HEK293 (cell line): ENCODE results near the gene HLA-DPB1.
A peak's percentile ranks its signal among the peaks of the same experiment; 100 is the strongest.

Experiments
- CTCF ChIA-PET: fragments of 350-600 bp; formaldehyde crosslinking; extraction: SDS; loops from one replicate; lab custom pipeline; 2021; ENCODE audit warnings: antibody characterized with exemption; lab: Yijun Ruan, JAX
- POLR2A ChIA-PET: fragments of 300-600 bp; formaldehyde crosslinking; extraction: SDS; loops from one replicate; lab custom pipeline; 2020; ENCODE audit warnings: antibody characterized with exemption, inconsistent platforms; lab: Yijun Ruan, JAX
- H3K27ac ChIP-seq: fragments of 200-500 bp; sonication (Bioruptor generic); 2 replicates; pipeline ENCODE4 v1.5.1; 2014; ENCODE audit warnings: low read depth, low read length, control low read depth, inconsistent platforms; ENCODE audit errors: extremely low read depth
- H3K36me3 ChIP-seq, 2 experiments: fragments of 200-500 bp in 1 of 2; sonication (Bioruptor generic) in 1 of 2; 1 replicate in 1 of 2; 2 replicates in 1 of 2; pipeline ENCODE4 v1.5.1; 2014 to 2017; ENCODE audit warnings: inconsistent platforms in 2 of 2, low read length in 2 of 2; ENCODE audit not compliant: control insufficient read depth in 2 of 2, insufficient read depth in 1 of 2
- H3K4me1 ChIP-seq: fragments of 200-500 bp; sonication (Bioruptor generic); 2 replicates; pipeline ENCODE4 v1.5.1; 2014; ENCODE audit warnings: mild to moderate bottlenecking, low read length, inconsistent platforms; ENCODE audit not compliant: control insufficient read depth, insufficient read depth
- H3K4me3 ChIP-seq: 2 replicates; pipeline ENCODE4 v1.5.1; 2011; ENCODE audit warnings: low read depth, mild to moderate bottlenecking, control low read depth, low read length, moderate library complexity
- H3K9me3 ChIP-seq: fragments of 200-500 bp; sonication (Bioruptor generic); 2 replicates; pipeline ENCODE4 v1.5.1; 2014; ENCODE audit warnings: low read depth, low read length, inconsistent platforms; ENCODE audit not compliant: control insufficient read depth, insufficient read depth
- GLIS1 ChIP-seq: fragments of 450-650 bp; formaldehyde crosslinking; IDR thresholded peaks from 2 replicates; pipeline ENCODE4 v1.5.1; 2016; ENCODE audit warnings: missing biosample characterization, missing genetic modification characterization
- GLIS2 ChIP-seq: fragments of 450-650 bp; formaldehyde crosslinking; IDR thresholded peaks from 2 replicates; pipeline ENCODE4 v1.5.1; 2016; ENCODE audit warnings: missing biosample characterization, missing genetic modification characterization
- KLF8 ChIP-seq: fragments of 450-650 bp; formaldehyde crosslinking; IDR thresholded peaks from 2 replicates; pipeline ENCODE4 v1.5.1; 2016; ENCODE audit warnings: missing biosample characterization, missing genetic modification characterization
- SETDB1 ChIP-seq: IDR thresholded peaks from one replicate; pipeline ENCODE4 v1.6.1; 2017; ENCODE audit warnings: mild to moderate bottlenecking, low read length, moderate library complexity, mixed read lengths; ENCODE audit not compliant: insufficient read length
- SP7 ChIP-seq: fragments of 450-650 bp; formaldehyde crosslinking; IDR thresholded peaks from 2 replicates; pipeline ENCODE4 v1.5.1; 2016; ENCODE audit warnings: missing biosample characterization, missing genetic modification characterization
- ZBTB17 ChIP-seq: fragments of 450-650 bp; formaldehyde crosslinking; IDR thresholded peaks from 2 replicates; pipeline ENCODE4 v1.5.1; 2016; ENCODE audit warnings: missing biosample characterization, missing genetic modification characterization
- ZNF157 ChIP-seq: fragments of 450-650 bp; formaldehyde crosslinking; IDR thresholded peaks from 2 replicates; pipeline ENCODE4 v1.5.1; 2016; ENCODE audit warnings: missing biosample characterization, missing genetic modification characterization
- ZNF184 ChIP-seq: fragments of 450-650 bp; IDR thresholded peaks from 2 replicates; pipeline ENCODE4 v1.5.1; 2018; ENCODE audit warnings: missing biosample characterization, mild to moderate bottlenecking, missing genetic modification characterization
- ZNF24 ChIP-seq: fragments of 450-650 bp; formaldehyde crosslinking; IDR thresholded peaks from 2 replicates; pipeline ENCODE4 v1.5.1; 2016; ENCODE audit warnings: missing biosample characterization, missing genetic modification characterization
- ZNF280D ChIP-seq: fragments of 450-650 bp; formaldehyde crosslinking; IDR thresholded peaks from 2 replicates; pipeline ENCODE4 v1.5.1; 2016; ENCODE audit warnings: missing biosample characterization, missing genetic modification characterization
- ZNF391 ChIP-seq: fragments of 450-650 bp; formaldehyde crosslinking; IDR thresholded peaks from 2 replicates; pipeline ENCODE4 v1.5.1; 2016; ENCODE audit warnings: low read depth, missing biosample characterization, missing genetic modification characterization, borderline replicate concordance
- ZNF394 ChIP-seq: fragments of 450-650 bp; formaldehyde crosslinking; IDR thresholded peaks from 2 replicates; pipeline ENCODE4 v1.5.1; 2016; ENCODE audit warnings: missing biosample characterization, missing genetic modification characterization, mild to moderate bottlenecking, moderate library complexity, borderline replicate concordance
- ZNF510 ChIP-seq: fragments of 450-650 bp; formaldehyde crosslinking; IDR thresholded peaks from 2 replicates; pipeline ENCODE4 v1.5.1; 2018; ENCODE audit warnings: mild to moderate bottlenecking, missing genetic modification characterization, missing biosample characterization; ENCODE audit not compliant: insufficient replicate concordance
- ZNF518A ChIP-seq: fragments of 450-650 bp; formaldehyde crosslinking; conservative IDR thresholded peaks from 2 replicates; pipeline ENCODE4 v1.5.1; 2016; ENCODE audit warnings: low read depth, missing biosample characterization, missing genetic modification characterization
- ZNF521 ChIP-seq: fragments of 450-650 bp; formaldehyde crosslinking; IDR thresholded peaks from 2 replicates; pipeline ENCODE4 v1.5.1; 2017; ENCODE audit warnings: missing biosample characterization, mild to moderate bottlenecking, missing genetic modification characterization
- ZNF596 ChIP-seq: fragments of 450-650 bp; IDR thresholded peaks from 2 replicates; pipeline ENCODE4 v1.5.0; 2018; ENCODE audit warnings: missing biosample characterization, mild to moderate bottlenecking, missing genetic modification characterization, moderate library complexity
- ZNF610 ChIP-seq: fragments of 450-650 bp; formaldehyde crosslinking; IDR thresholded peaks from 2 replicates; pipeline ENCODE4 v1.5.1; 2016; ENCODE audit warnings: missing biosample characterization, missing genetic modification characterization, borderline replicate concordance
- ZNF626 ChIP-seq: fragments of 450-650 bp; sonication (Bioruptor Pico); formaldehyde crosslinking; IDR thresholded peaks from 2 replicates; pipeline ENCODE4 v1.5.1; 2018; ENCODE audit warnings: missing biosample characterization, missing genetic modification characterization, inconsistent platforms
- ZNF707 ChIP-seq: fragments of 450-650 bp; formaldehyde crosslinking; IDR thresholded peaks from 2 replicates; pipeline ENCODE4 v1.5.1; 2016; ENCODE audit warnings: missing biosample characterization, missing genetic modification characterization
- ZSCAN16 ChIP-seq: fragments of 450-650 bp; formaldehyde crosslinking; IDR thresholded peaks from 2 replicates; pipeline ENCODE4 v1.5.1; 2016; ENCODE audit warnings: missing biosample characterization, missing genetic modification characterization
- ZSCAN30 ChIP-seq: fragments of 450-650 bp; IDR thresholded peaks from 2 replicates; pipeline ENCODE4 v1.5.1; 2018; ENCODE audit warnings: missing biosample characterization, mild to moderate bottlenecking, missing genetic modification characterization, moderate library complexity
- ZSCAN5A ChIP-seq: fragments of 450-650 bp; formaldehyde crosslinking; IDR thresholded peaks from 2 replicates; pipeline ENCODE4 v1.5.1; 2016; ENCODE audit warnings: missing biosample characterization, missing genetic modification characterization
- ZXDB ChIP-seq: fragments of 450-650 bp; formaldehyde crosslinking; IDR thresholded peaks from 2 replicates; pipeline ENCODE4 v1.5.1; 2016; ENCODE audit warnings: missing biosample characterization, missing genetic modification characterization
- TF ChIP-seq, protein P1 (sequence below): fragments of 450-650 bp; formaldehyde crosslinking; IDR thresholded peaks from 2 replicates; pipeline ENCODE4 v1.5.1; 2017; ENCODE audit warnings: missing biosample characterization, missing genetic modification characterization

The HLA-DPB1 gene

DNA sequence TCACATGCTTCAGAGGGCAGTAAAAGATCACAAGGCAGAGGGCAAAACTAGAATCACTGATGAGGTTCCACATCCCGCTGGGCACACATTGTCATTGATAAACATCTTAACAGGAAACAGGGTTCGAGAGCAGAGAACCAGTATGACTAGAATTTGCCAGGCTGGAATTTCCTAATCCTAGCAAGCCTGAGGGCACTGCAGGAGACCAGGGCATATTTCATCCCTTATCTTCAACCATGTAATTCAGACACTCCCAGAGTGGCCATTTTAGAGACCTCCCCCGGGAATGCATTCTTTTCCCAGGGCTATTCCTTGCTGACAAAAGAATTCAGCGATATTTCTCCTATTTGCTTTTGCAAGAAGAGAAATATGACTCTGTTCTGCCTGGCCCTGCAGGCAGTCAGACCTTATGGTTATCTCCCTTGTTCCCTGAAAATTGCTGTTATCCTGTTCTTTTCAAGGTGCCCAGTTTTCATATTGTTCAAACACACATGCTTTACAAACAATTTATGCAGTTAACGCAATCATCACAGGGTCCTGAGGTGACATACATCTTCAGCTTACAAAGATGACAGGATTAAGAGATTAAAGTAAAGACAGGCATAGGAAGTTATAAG is 25.4 kb downstream of the HLA-DPB1 start (continued):
- peak; percentile 60 for TF ChIP-seq ZNF518A (tag by site-specific recombination)
- peak; percentile 86; the same call in 1 of the 2 replicates for TF ChIP-seq ZNF184 (tag by site-specific recombination)
- TF ChIP-seq ZNF394, result 0 out of 2 replicates have a peak, but pooled peaks have one; percentile 12
- TF ChIP-seq GLIS1, result peak; percentile 51
- 0 out of 2 replicates have a peak, but pooled peaks have one; percentile 25 for TF ChIP-seq ZXDB (tag by site-specific recombination)
- 0 out of 2 replicates have a peak, but pooled peaks have one; percentile 18 for TF ChIP-seq ZBTB17 (tag by site-specific recombination)
- peak; percentile 64; the same call in 1 of the 2 replicates for TF ChIP-seq ZNF610
- TF ChIP-seq SP7, result 0 out of 2 replicates have a peak, but pooled peaks have one; percentile 29
- peak; percentile 39; the same call in 1 of the 2 replicates for TF ChIP-seq KLF8 (tag by site-specific recombination)
- TF ChIP-seq ZNF626 (tag by site-specific recombination), result peak; percentile 97
- peak; percentile 98 for TF ChIP-seq SETDB1
- TF ChIP-seq ZNF510 (tag by site-specific recombination), result peak; percentile 95
- TF ChIP-seq ZNF280D (tag by site-specific recombination), result peak; percentile 97
- TF ChIP-seq ZSCAN30, result 0 out of 2 replicates have a peak, but pooled peaks have one; percentile 59
- TF ChIP-seq, all 188 proteins: peak for 19; not testable (repeated sequence) for 169

DNA sequence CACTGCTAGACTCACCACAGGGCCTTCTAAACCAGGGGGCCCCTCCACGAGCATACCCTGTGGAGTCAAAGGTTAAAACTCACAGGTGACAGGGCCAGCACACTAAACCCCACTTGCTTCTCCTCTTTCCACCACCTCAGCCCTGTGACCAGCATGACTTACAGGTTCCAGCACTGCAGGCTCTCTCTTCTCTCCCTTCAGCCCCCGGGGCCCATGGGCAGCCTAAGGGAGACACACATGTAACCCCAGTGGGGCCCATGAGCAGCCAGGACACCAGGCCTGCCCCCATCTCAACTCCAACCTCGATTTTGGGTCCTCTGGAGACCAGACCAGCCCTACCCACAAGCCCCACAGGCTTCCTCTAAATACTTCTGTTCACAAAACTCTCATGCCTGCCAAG is 28.0 kb downstream of the HLA-DPB1 start:
- TF ChIP-seq ZNF707 (no peak), ZSCAN5A (tag by site-specific recombination) (no peak), ZNF24 (tag by site-specific recombination) (no peak), ZSCAN16 (tag by site-specific recombination) (no peak), GLIS2 (tag by site-specific recombination) (no peak), ZNF596 (tag by site-specific recombination) (no peak), ZNF184 (tag by site-specific recombination) (no peak), ZNF391 (no peak), ZNF610 (no peak), ZNF157 (tag by site-specific recombination) (no peak), ZNF521 (tag by site-specific recombination) (no peak)
- TF ChIP-seq, protein P1, sequence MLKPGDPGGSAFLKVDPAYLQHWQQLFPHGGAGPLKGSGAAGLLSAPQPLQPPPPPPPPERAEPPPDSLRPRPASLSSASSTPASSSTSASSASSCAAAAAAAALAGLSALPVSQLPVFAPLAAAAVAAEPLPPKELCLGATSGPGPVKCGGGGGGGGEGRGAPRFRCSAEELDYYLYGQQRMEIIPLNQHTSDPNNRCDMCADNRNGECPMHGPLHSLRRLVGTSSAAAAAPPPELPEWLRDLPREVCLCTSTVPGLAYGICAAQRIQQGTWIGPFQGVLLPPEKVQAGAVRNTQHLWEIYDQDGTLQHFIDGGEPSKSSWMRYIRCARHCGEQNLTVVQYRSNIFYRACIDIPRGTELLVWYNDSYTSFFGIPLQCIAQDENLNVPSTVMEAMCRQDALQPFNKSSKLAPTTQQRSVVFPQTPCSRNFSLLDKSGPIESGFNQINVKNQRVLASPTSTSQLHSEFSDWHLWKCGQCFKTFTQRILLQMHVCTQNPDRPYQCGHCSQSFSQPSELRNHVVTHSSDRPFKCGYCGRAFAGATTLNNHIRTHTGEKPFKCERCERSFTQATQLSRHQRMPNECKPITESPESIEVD (tag by site-specific recombination), result no peak
- Histone ChIP-seq H3K27ac (no peak overlapping the region), H3K4me3 (no peak overlapping the region), H3K4me1 (no peaks in the 10 kb centered on the region), H3K36me3 (no peaks in the 10 kb centered on the region), H3K9me3 (no peaks in the 10 kb centered on the region)
- POLR2A ChIA-PET, result no interaction called here
- CTCF ChIA-PET, result no interaction called here
